ENCODE results near the gene TSPAN7. TPM values are rescaled to one million over a fixed set of nuclear protein-coding genes. Genes with fewer than 3 reads are reported as not detected.

TSPAN7 gene
- total and polyA plus RNA-seq, 9 of the 15 experiments (the other 6 are each of a cell fraction or from before 2014, with no cell fraction given) = 0.07 to 0.29 (median 0.12) TPM; not detected in 1

- H3K79me2 ChIP-seq (ENCODE audit: control insufficient read depth, insufficient read depth, low read length) = no peaks in the 10 kb centered on the region
- H3K4me3 ChIP-seq = no peak overlapping the region
- no peak overlapping the region for H3K27ac ChIP-seq (ENCODE audit: extremely low read depth, low read depth, low read length)
- H3K9me1 ChIP-seq (ENCODE audit: control insufficient read depth, insufficient read depth, low read length) = no peaks in the 10 kb centered on the region
- 9% methylated on average over 4 of the region's 4 CpGs for WGBS (ENCODE audit: insufficient coverage, low coverage, missing lambda C conversion rate)
- no peaks in the 10 kb centered on the region for H3K9me3 ChIP-seq (replicated peaks; ENCODE audit: control insufficient read depth, insufficient read depth, low read depth, low read length)
- H3K9ac ChIP-seq (ENCODE audit: insufficient read depth in 1 of 2, low read depth in 2 of 2, low read length in 2 of 2) = no peak overlapping the region
- H4K20me1 ChIP-seq (replicated peaks; ENCODE audit: control insufficient read depth, insufficient read depth, low read length) = no peaks in the 10 kb centered on the region
- FAIRE-seq (no peak), DNase-seq (ENCODE audit: extremely low read depth in 1 of 4, low spot score in 3 of 4) (no peak), ATAC-seq (no peak)
- in situ Hi-C loops (cut with MboI) (no loop called here), intact Hi-C loops (cut with micrococcal nuclease) (no loop called here)
- H3K4me1 ChIP-seq (replicated peaks in 1 of 2; ENCODE audit: control insufficient read depth in 2 of 2, insufficient read depth in 2 of 2, low read length in 2 of 2) = 0 out of 5 replicates have a peak, but pooled peaks cover 0 to 3% of the 10 kb centered on the region in 2 experiments
- H2AFZ ChIP-seq (ENCODE audit: low read depth, low read length) = peak overlapping the region; percentile 45; the same call in 1 of the 2 replicates
- TF ChIP-seq STAT6 (CRISPR knock-in tag; IDR thresholded peaks at IDR 0.05) = no peak
- peak; percentile 40; the same call in 1 of the 2 replicates for TF ChIP-seq ETV1 (tag; conservative IDR thresholded peaks at IDR 0.05; ENCODE audit: low read depth)
- TF ChIP-seq C11orf30 (IDR thresholded peaks at IDR 0.05; ENCODE audit: low read depth) = peak; percentile 58; the same call in 1 of the 2 replicates
- peak; percentile 42 for TF ChIP-seq MAFG (tag; conservative IDR thresholded peaks at IDR 0.05)
- peak; percentile 72 for TF ChIP-seq ZNF316 (IDR thresholded peaks at IDR 0.05)
- peak; percentile 16; the same call in 1 of the 2 replicates for TF ChIP-seq MAFK (IDR thresholded peaks at IDR 0.05; ENCODE audit: low read length)
- no peak for TF ChIP-seq ZNF395 (CRISPR knock-in tag; IDR thresholded peaks at IDR 0.05)
- no peak overlapping the region for H3K4me2 ChIP-seq (ENCODE audit: insufficient read depth, low read length)
- no TSS peak for BruUV-seq (replicated peaks)
- CTCF ChIA-PET (ENCODE audit: low intra/inter-chr PET ratio) = no interaction called here
- POLR2A ChIA-PET = no interaction called here
- no peaks in the 10 kb centered on the region for H3K36me3 ChIP-seq (ENCODE audit: control insufficient read depth, insufficient read depth, low read length)
- no peaks in the 10 kb centered on the region for H3K27me3 ChIP-seq (ENCODE audit: control insufficient read depth in 2 of 2, insufficient read depth in 2 of 2, low read length in 2 of 2)
Observed at GRCh38 chrX:38669428-38669827, 108.1 kb downstream of the TSPAN7 start.
